SK-N-MC (cell line): ENCODE measurements around the gene SEZ6.

Experiments
- DNase-seq: peaks from one replicate; pipeline ENCODE4 v3.0.0-alpha.2; 2011; ENCODE audit warnings: low read depth, low spot score
- H3K27ac ChIP-seq: fragments of 200-600 bp; sonication (generic); 2 replicates; pipeline ENCODE4 v1.5.1; 2016; ENCODE audit warnings: mixed run types
- H3K36me3 ChIP-seq: fragments of 200-600 bp; sonication (generic); 2 replicates; pipeline ENCODE4 v1.6.1; 2017; ENCODE audit warnings: antibody characterized with exemption, low read length, mixed read lengths; ENCODE audit not compliant: insufficient read depth
- H3K4me3 ChIP-seq: fragments of 200-600 bp; sonication (generic); 2 replicates; pipeline ENCODE4 v1.5.1; 2016
- H3K9ac ChIP-seq: fragments of 200-600 bp; sonication (generic); 2 replicates; pipeline ENCODE4 v1.8.0; 2017; ENCODE audit warnings: mixed run types, mixed read lengths; ENCODE audit not compliant: insufficient read length
- H3K9me3 ChIP-seq: fragments of 200-600 bp; sonication (generic); 2 replicates; pipeline ENCODE4 v1.6.1; 2017; ENCODE audit warnings: low read depth, mild to moderate bottlenecking, antibody characterized with exemption, low read length, moderate library complexity, mixed read lengths
- EZH2 ChIP-seq: fragments of 200-600 bp; sonication (generic); IDR thresholded peaks from one replicate; pipeline ENCODE4 v1.6.1; 2017; ENCODE audit warnings: antibody characterized with exemption
- FOXP2 ChIP-seq: optimal IDR thresholded peaks from 2 replicates; pipeline ENCODE3; 2011; ENCODE audit warnings: mild to moderate bottlenecking, moderate library complexity; ENCODE audit not compliant: insufficient read depth; ENCODE audit errors: extremely low read length, control extremely low read depth
- POLR2AphosphoS5 ChIP-seq: IDR thresholded peaks from 2 replicates; pipeline ENCODE4 v1.6.1; 2012; ENCODE audit warnings: mild to moderate bottlenecking, low read depth, low read length, borderline replicate concordance

Gene SEZ6, protein sequence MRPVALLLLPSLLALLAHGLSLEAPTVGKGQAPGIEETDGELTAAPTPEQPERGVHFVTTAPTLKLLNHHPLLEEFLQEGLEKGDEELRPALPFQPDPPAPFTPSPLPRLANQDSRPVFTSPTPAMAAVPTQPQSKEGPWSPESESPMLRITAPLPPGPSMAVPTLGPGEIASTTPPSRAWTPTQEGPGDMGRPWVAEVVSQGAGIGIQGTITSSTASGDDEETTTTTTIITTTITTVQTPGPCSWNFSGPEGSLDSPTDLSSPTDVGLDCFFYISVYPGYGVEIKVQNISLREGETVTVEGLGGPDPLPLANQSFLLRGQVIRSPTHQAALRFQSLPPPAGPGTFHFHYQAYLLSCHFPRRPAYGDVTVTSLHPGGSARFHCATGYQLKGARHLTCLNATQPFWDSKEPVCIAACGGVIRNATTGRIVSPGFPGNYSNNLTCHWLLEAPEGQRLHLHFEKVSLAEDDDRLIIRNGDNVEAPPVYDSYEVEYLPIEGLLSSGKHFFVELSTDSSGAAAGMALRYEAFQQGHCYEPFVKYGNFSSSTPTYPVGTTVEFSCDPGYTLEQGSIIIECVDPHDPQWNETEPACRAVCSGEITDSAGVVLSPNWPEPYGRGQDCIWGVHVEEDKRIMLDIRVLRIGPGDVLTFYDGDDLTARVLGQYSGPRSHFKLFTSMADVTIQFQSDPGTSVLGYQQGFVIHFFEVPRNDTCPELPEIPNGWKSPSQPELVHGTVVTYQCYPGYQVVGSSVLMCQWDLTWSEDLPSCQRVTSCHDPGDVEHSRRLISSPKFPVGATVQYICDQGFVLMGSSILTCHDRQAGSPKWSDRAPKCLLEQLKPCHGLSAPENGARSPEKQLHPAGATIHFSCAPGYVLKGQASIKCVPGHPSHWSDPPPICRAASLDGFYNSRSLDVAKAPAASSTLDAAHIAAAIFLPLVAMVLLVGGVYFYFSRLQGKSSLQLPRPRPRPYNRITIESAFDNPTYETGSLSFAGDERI

DNA sequence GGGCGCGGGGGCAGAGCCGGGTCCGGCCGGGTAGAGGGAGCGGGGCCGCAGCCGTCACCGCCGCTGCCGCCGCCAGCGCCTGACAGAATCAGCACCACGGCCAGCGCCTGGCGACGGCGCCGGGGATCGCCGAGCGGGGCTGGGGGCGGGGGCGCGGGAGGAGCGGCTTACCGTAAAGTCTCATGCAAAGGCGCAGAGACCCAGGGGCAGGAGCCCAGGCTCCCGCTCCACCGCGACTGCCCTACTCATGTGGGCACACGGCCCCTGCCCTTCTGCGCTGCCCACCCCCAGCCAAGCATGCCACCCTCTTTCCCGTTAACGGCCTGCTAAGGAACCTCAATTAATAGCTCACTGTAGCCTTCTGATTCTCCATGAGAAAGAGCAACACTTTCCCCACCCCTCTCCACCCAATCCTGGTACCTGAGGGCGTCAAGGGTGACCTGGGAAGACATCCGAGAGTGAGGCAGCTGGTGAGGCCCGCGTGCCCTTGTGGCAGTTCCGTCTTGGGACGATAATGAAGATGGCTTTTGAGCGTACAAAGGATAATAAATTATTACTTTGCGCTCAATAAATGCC lies at the start of gene SEZ6:
TSS of gene SEZ6 (minus strand) at position 98 of the 576 bp plus-strand sequence. CDS start 164 bp downstream, outside the sequence.
- TF ChIP-seq EZH2 (no peak), FOXP2 (no peak), POLR2AphosphoS5 (no peak)
- no peak within 1 kb of the TSS for H3K27ac ChIP-seq
- H3K9ac ChIP-seq, result no peak within 1 kb of the TSS
- no peaks in the 10 kb centered on the region for H3K9me3 ChIP-seq
- no peak within 1 kb of the TSS for H3K4me3 ChIP-seq
- no peak for DNase-seq
- no peaks in the 10 kb centered on the region for H3K36me3 ChIP-seq

DNA sequence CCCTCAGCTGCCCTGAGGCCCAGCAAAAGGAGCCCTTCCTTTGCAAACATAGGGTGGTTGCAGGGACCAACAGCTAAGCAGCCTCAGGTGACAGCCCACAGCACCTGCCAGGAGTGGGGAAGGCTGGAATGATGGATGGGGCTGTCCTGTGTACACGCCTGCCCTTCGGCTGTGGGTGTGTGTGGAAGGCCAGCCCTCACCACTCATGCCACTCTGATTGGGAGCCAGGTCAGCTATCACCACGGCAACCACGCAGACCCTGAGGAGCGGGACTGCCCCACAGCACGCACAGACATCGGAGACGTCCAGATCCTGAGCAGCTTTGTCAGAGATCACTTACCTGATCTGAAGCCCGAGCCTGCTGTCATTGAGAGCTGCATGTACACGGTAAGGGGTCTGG lies 49.0 kb upstream of the SEZ6 start:
- Histone ChIP-seq H3K27ac (no peak overlapping the region), H3K4me3 (no peak overlapping the region), H3K36me3 (no peaks in the 10 kb centered on the region), H3K9me3 (no peaks in the 10 kb centered on the region), H3K9ac (no peak overlapping the region)
- DNase-seq, result no peak
- TF ChIP-seq FOXP2 (no peak), POLR2AphosphoS5 (no peak), EZH2 (no peak)

DNA sequence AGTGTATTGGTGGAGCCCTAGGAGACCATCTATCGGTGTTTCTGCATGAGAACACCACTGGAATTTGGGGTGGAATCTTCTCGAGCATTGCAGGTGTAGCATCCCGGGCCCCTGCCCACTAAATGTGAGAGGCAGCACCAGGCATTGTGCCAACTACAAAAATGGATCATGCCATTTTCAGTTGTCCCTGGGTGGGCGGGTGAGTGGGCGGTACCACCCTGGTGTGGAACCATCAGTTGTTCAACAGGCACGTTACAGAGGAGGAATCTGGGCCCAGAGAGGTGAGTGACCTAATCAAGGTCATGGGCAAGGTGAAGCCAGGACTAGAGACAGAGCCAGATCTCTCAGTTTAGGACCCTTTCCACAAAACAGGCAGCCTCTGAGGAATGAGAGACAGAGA lies 45.9 kb upstream of the SEZ6 start:
- H3K9ac ChIP-seq, result no peak overlapping the region
- H3K36me3 ChIP-seq, result no peaks in the 10 kb centered on the region
- DNase-seq, result no peak
- H3K9me3 ChIP-seq, result no peaks in the 10 kb centered on the region
- no peak overlapping the region for H3K27ac ChIP-seq
- no peak for TF ChIP-seq FOXP2
- no peak for TF ChIP-seq POLR2AphosphoS5
- TF ChIP-seq EZH2, result no peak
- no peak overlapping the region for H3K4me3 ChIP-seq

DNA sequence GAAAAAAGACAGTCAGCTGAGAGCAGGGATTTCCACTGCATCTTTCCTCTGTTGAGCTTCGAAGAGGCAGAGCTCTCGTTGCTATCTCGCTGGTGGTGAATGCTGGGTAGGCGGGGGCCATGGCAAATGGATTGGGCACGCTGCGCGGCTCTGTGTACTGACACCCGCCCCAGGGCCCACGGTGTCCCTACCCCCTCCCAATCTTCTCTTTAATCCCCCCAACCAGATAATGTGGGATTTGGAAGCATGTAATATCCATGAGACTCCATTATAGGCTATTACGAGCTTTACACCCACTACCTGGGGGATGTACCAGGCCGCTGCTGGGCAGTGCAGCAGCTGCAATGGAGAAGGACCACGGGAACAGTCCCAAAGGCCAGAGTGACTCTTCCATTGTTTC lies 45.4 kb upstream of the SEZ6 start:
- no peak for TF ChIP-seq EZH2
- TF ChIP-seq FOXP2, result no peak
- no peak for TF ChIP-seq POLR2AphosphoS5
- no peak overlapping the region for H3K27ac ChIP-seq
- H3K4me3 ChIP-seq, result no peak overlapping the region
- no peaks in the 10 kb centered on the region for H3K9me3 ChIP-seq
- H3K9ac ChIP-seq, result no peak overlapping the region
- no peak for DNase-seq
- H3K36me3 ChIP-seq, result no peaks in the 10 kb centered on the region

DNA sequence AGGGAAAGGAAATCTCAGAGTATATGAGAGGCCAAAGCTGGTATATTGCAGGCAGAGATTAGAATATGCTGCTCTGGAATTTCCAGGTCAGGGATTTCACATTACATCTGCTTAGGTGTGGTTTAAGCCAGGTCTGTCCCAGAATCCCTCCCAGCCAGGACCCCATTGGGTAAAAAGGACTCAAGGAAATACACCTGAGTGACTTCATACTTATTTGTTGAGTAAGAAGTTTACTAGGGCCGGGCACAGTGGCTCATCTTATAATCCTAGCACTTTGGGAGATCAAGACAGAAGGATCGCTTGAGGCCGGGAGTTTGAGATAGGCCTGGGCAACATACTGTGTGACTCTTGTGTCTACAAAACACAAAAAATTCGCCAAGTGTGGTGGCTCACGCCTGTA lies 44.3 kb upstream of the SEZ6 start:
- H3K36me3 ChIP-seq, result no peaks in the 10 kb centered on the region
- no peak for DNase-seq
- H3K9ac ChIP-seq, result no peak overlapping the region
- no peak for TF ChIP-seq POLR2AphosphoS5
- H3K27ac ChIP-seq, result no peak overlapping the region
- no peak overlapping the region for H3K4me3 ChIP-seq
- no peaks in the 10 kb centered on the region for H3K9me3 ChIP-seq

DNA sequence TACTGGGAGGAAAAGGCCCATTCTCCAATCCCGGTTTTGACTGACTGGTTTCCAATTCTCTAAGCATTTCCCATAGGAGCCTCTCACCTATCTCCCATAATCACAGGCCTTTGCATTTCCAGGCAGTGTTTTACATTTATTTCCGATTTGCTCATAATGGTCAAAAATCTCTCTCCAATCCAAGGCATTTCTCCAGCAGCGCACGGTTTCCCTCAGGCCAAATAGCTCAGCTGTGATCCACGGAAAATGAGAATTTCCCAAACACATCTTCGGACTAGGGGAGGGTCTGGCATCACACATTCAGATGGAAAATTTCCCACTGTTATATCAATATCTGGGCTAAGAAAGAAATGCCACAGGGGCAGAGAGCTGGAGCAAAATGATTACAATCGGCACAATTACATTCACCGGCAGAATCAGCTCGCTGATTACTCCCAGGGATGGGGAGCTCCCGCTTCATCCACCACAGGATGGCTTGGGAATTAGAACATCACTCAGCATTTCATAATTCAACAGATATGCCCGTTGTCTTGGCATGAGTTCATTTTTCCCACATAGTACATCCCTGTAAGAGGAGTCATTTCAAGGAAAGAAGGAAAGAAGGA lies 43.8 kb upstream of the SEZ6 start:
- TF ChIP-seq EZH2, result no peak
- TF ChIP-seq FOXP2, result no peak
- no peak for TF ChIP-seq POLR2AphosphoS5
- no peaks in the 10 kb centered on the region for H3K36me3 ChIP-seq
- H3K27ac ChIP-seq, result no peak overlapping the region
- H3K4me3 ChIP-seq, result no peak overlapping the region
- no peaks in the 10 kb centered on the region for H3K9me3 ChIP-seq
- no peak for DNase-seq
- no peak overlapping the region for H3K9ac ChIP-seq

DNA sequence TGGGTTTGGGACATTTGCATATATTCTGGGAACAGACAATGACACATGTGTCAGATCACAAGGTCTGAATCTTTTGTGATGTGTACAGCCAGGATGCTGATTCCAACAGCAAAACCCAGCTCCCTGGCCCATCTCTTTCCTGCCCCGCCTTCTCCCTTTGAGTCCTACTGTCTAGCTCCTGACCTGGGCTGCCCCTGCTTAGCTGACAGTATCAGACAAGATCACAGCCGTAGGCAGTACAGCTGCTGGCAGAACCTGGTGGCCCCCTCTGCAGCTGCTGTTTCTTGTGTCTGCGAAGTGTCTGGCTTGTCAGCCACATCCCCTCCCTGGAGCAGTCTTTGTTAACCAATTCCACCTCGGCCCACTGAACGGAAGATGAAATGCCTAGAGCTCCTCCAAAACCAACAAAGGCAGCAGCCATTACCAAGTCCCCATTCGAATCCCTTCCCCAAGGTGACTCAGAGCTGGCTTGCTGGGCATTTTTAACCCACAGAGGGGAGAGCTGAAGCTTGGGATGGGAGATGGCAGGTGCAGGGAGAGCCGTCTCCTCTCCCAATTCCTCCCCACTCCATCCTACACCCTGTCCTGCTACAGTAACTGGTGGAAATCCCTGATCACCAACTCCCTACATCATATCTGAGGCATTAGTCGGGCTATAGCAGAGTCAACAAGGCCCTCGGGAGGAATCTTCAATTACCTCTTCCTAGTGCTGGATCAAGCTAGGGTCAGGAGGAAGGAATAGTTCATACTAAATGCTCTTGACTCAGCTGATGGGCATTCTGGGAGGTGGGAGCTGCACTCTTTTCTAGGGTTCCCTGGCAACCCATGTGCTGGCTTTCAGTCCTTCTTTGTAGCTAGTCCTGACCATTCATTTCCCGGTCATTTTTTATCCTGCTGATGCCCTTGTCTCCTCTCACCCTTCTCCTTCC lies 42.9 kb upstream of the SEZ6 start:
- TF ChIP-seq POLR2AphosphoS5, result no peak
- TF ChIP-seq EZH2, result no peak
- TF ChIP-seq FOXP2, result no peak
- H3K27ac ChIP-seq, result no peak overlapping the region
- H3K4me3 ChIP-seq, result no peak overlapping the region
- no peaks in the 10 kb centered on the region for H3K36me3 ChIP-seq
- no peaks in the 10 kb centered on the region for H3K9me3 ChIP-seq
- H3K9ac ChIP-seq, result no peak overlapping the region
- no peak for DNase-seq
